GM12878 (cell line): ENCODE measurements around the gene PHOX2A. TPM values are rescaled to one million over a fixed set of nuclear protein-coding genes. Genes with fewer than 3 reads are reported as not detected.
A peak's percentile ranks its signal among the peaks of the same experiment; 100 is the strongest.

Experiments used
- ATAC-seq: fragments of 200-7000 bp; cut with Tn5 transposase; 3 replicates; pipeline ENCODE4 v1.9.1; 2020; ENCODE audit warnings: mild to moderate bottlenecking, moderate library complexity
- BruUV-seq: library from RNA; stranded (reverse); fragments of 400-500 nt; replicated peaks from 2 replicates; lab custom pipeline; 2021; lab: Mats Ljungman, UMichigan
- CTCF ChIA-PET: fragments of 300-600 bp; sonication (Branson Sonifier 250); formaldehyde crosslinking; extraction: SDS; loops from one replicate; lab custom pipeline; 2021; ENCODE audit warnings: inconsistent platforms; lab: Yijun Ruan, JAX
- POLR2A ChIA-PET: fragments of 350-600 bp; formaldehyde crosslinking; extraction: SDS; loops from one replicate; lab custom pipeline; 2021; ENCODE audit warnings: inconsistent platforms; lab: Charles Lee
- RAD21 ChIA-PET: fragments of 300-600 bp; sonication (Branson Sonifier 250); formaldehyde crosslinking; loops from one replicate; lab custom pipeline; 2023; ENCODE audit warnings: antibody characterized with exemption; ENCODE audit not compliant: unreplicated experiment; lab: Charles Lee
- SMC1A ChIA-PET: fragments of 300-600 bp; sonication (Branson Sonifier 250); formaldehyde crosslinking; loops from one replicate; lab custom pipeline; 2023; ENCODE audit not compliant: unreplicated experiment, uncharacterized antibody; lab: Charles Lee
- DNase-seq: peaks from one replicate; pipeline ENCODE4 v3.0.0-alpha.2; 2011; ENCODE audit warnings: low read depth, low spot score
- FAIRE-seq: peaks from 3 replicates; lab custom pipeline; 2011; peaks lifted over from hg19 to GRCh38; lab: Jason Lieb, UNC
- H2AFZ ChIP-seq: 2 replicates; pipeline ENCODE4 v1.6.0; 2011; ENCODE audit warnings: low read depth, low read length, control low read depth; ENCODE audit not compliant: control insufficient read depth
- H3K27ac ChIP-seq: 2 replicates; pipeline ENCODE4 v1.5.1; 2011; ENCODE audit warnings: control low read depth; ENCODE audit not compliant: control insufficient read depth, insufficient read depth
- H3K27me3 ChIP-seq, 2 experiments: replicated peaks in 1 of 2; 2 replicates each; pipeline versions ENCODE4 v1.6.0 to v1.6.1; 2011; ENCODE audit warnings: low read length in 1 of 2; ENCODE audit not compliant: control insufficient read depth in 2 of 2, insufficient read depth in 2 of 2
- H3K36me3 ChIP-seq, 2 experiments: 2 replicates each; pipeline ENCODE4 v1.5.1; 2011; ENCODE audit warnings: low read length in 1 of 2; ENCODE audit not compliant: control insufficient read depth in 2 of 2, insufficient read depth in 2 of 2
- H3K4me1 ChIP-seq: 2 replicates; pipeline ENCODE4 v1.6.1; 2011; ENCODE audit warnings: mild to moderate bottlenecking, low read length, moderate library complexity, mixed read lengths; ENCODE audit not compliant: control insufficient read depth, insufficient read depth
- H3K4me2 ChIP-seq: 2 replicates; pipeline ENCODE4 v1.6.0; 2011; ENCODE audit warnings: control low read depth; ENCODE audit not compliant: control insufficient read depth, insufficient read depth
- H3K4me3 ChIP-seq: fragments of 200-600 bp; sonication (generic); 2 replicates; pipeline ENCODE4 v1.5.1; 2016
- H3K79me2 ChIP-seq: 2 replicates; pipeline ENCODE4 v1.6.0; 2011; ENCODE audit warnings: low read length; ENCODE audit not compliant: control insufficient read depth, insufficient read depth
- H3K9ac ChIP-seq: 2 replicates; pipeline ENCODE4 v1.8.0; 2011; ENCODE audit warnings: low read length, control low read depth, mixed read lengths; ENCODE audit not compliant: control insufficient read depth, insufficient read depth
- H3K9me3 ChIP-seq: replicated peaks from 3 replicates; pipeline ENCODE4 v1.5.1; 2011; ENCODE audit warnings: mild to moderate bottlenecking, low read length; ENCODE audit not compliant: control insufficient read depth, insufficient read depth
- H4K20me1 ChIP-seq: 2 replicates; pipeline ENCODE4 v1.6.0; 2011; ENCODE audit not compliant: control insufficient read depth, insufficient read depth
- ATF3 ChIP-seq: IDR thresholded peaks from 2 replicates; pipeline ENCODE4 v1.6.1; 2011; ENCODE audit warnings: low read depth, mild to moderate bottlenecking, low read length, moderate library complexity, borderline replicate concordance; ENCODE audit errors: extremely low read depth
- BACH1 ChIP-seq: fragments of 450-650 bp; IDR thresholded peaks from 2 replicates; pipeline ENCODE4 v1.6.1; 2017; ENCODE audit warnings: mild to moderate bottlenecking, borderline replicate concordance
- BCL3 ChIP-seq: IDR thresholded peaks from 2 replicates; pipeline ENCODE4 v1.6.1; 2011; ENCODE audit warnings: borderline replicate concordance, low read depth, mild to moderate bottlenecking, moderate library complexity, low read length; ENCODE audit not compliant: insufficient read depth, poor library complexity, severe bottlenecking
- BHLHE40 ChIP-seq, 2 experiments: fragments of 450-650 bp in 1 of 2; IDR thresholded peaks; 2 replicates each; pipeline ENCODE4 v1.6.1; 2011 to 2017; ENCODE audit warnings: low read depth in 2 of 2, borderline replicate concordance in 1 of 2, improper control_type of control experiment in 1 of 2, low read length in 1 of 2, mild to moderate bottlenecking in 1 of 2
- BRCA1 ChIP-seq: IDR thresholded peaks from 2 replicates; pipeline ENCODE4 v1.6.1; 2011; ENCODE audit warnings: low read depth, low read length, improper control_type of control experiment
- MXI1 ChIP-seq: fragments of 150-350 bp; IDR thresholded peaks from 2 replicates; pipeline ENCODE4 v1.6.1; 2011; ENCODE audit warnings: low read depth, mild to moderate bottlenecking, inconsistent platforms, low read length, improper control_type of control experiment
- TCF7 ChIP-seq: IDR thresholded peaks from 2 replicates; pipeline ENCODE4 v1.6.1; 2014; ENCODE audit warnings: antibody characterized with exemption, borderline replicate concordance
- YY1 ChIP-seq: IDR thresholded peaks from 2 replicates; pipeline ENCODE4 v1.6.1; 2011; ENCODE audit warnings: low read depth, mild to moderate bottlenecking, low read length
- ZZZ3 ChIP-seq: IDR thresholded peaks from 2 replicates; pipeline ENCODE4 v1.6.1; 2011; ENCODE audit warnings: low read depth; ENCODE audit not compliant: control insufficient read depth, insufficient read length
- WGBS: methylation state at CpG from one replicate; pipeline ENCODE4 v1.1.6; 2016; ENCODE audit warnings: low lambda C conversion rate; ENCODE audit not compliant: insufficient replicate concordance, insufficient coverage; ENCODE audit errors: missing lambda C conversion rate; 5-methylcytosine and 5-hydroxymethylcytosine counted together
- in situ Hi-C: fragments of 300-500 bp; cut with MboI; formaldehyde crosslinking; loops from 9 replicates; pipeline ENCODE4 v1.14.3; 2018; ENCODE audit warnings: mixed read lengths
- intact Hi-C: fragments of 100-400 bp; cut with micrococcal nuclease; formaldehyde crosslinking; loops from one replicate; pipeline ENCODE4 v1.14.2; 2022; ENCODE audit not compliant: unreplicated experiment
- polyA plus RNA-seq, 11 experiments: library from polyadenylated mRNA; depleted of rRNA in 4 of 11; unstranded in 6 of 11; stranded (reverse) in 5 of 11; fragments of >200 nt; fragmentation: Nextera tagmentation in 4 of 11; fragmentation: Illumina TruSeq in 1 of 11; extraction: Ambion mirVana in 4 of 11; extraction: Trizol in 1 of 11; gene quantifications; 1 replicate in 1 of 11; 2 replicates in 10 of 11; pipeline versions ENCODE4 v1.2.1 to v1.2.3, GENCODE V29; 2011 to 2016; ENCODE audit warnings: inconsistent platforms in 2 of 11, missing spikeins in 2 of 11, low read depth in 1 of 11
- total RNA-seq, 4 experiments: library from RNA; depleted of rRNA in 3 of 4; stranded (reverse); fragments of >200 nt in 3 of 4; fragmentation: Illumina TruSeq in 1 of 4; extraction: Trizol in 1 of 4; gene quantifications; 2 replicates each; pipeline versions ENCODE4 v1.2.1 to v1.2.3, GENCODE V29; 2013 to 2021

PHOX2A gene
- total and polyA plus RNA-seq, 10 of the 15 experiments (the other 5 are each of a cell fraction or from before 2014, with no cell fraction given), result not detected

GRCh38 chr11:72220696-72221363 lies 23.1 kb downstream of the PHOX2A start:
- RAD21 ChIA-PET, result interaction anchor here (2.4 kb wide), 1 partner anchor 210 kb away, joined by 11 read pairs; no protein-coding TSS in a partner anchor
- DNase-seq, result no peak
- no peak for TF ChIP-seq YY1
- TF ChIP-seq BCL3, result no peak
- no peak for TF ChIP-seq ATF3
- TF ChIP-seq BACH1, result no peak
- no peak for TF ChIP-seq BRCA1
- TF ChIP-seq BHLHE40 (IDR thresholded peaks at IDR 0.05; ENCODE audit: borderline replicate concordance in 1 of 2, low read depth in 2 of 2, low read length in 1 of 2), result peak; percentile 16 to 71; a peak in 3 of 4 replicates
- no peak for TF ChIP-seq MXI1
- TF ChIP-seq ZZZ3, result no peak
- no peak for TF ChIP-seq TCF7
- TF ChIP-seq, all 136 proteins: peak for 1
- no peaks in the 10 kb centered on the region for H4K20me1 ChIP-seq
- H2AFZ ChIP-seq, result peak overlapping the region; percentile 71
- H3K36me3 ChIP-seq, result no peaks in the 10 kb centered on the region
- FAIRE-seq, result no peak
- no peaks in the 10 kb centered on the region for H3K27me3 ChIP-seq
- no peak overlapping the region for H3K27ac ChIP-seq
- peaks cover 19% of the 10 kb centered on the region for H3K4me1 ChIP-seq
- ChIA-PET POLR2A (no interaction called here), CTCF (interaction anchor here (1.2 to 2.0 kb wide), 4 partner anchors 37 to 293 kb away, joined by 3 to 8 read pairs (median 8); partner anchors contain the start of gene XNDC1N), SMC1A (interaction anchor here (1.0 to 1.2 kb wide), 2 partner anchors 76 to 196 kb away, joined by 3 read pairs; no protein-coding TSS in a partner anchor)
- intact Hi-C loops (loop anchor here (5.0 kb wide), 1 partner anchor 211 kb away; the partner anchor contains the start of gene CLPB), in situ Hi-C loops (no loop called here)
- BruUV-seq, result no TSS peak
- ATAC-seq, result no peak
- peaks cover 19% of the 10 kb centered on the region for H3K79me2 ChIP-seq
- 56% methylated on average over 10 of the region's 10 CpGs for WGBS
- no peaks in the 10 kb centered on the region for H3K9me3 ChIP-seq
- H3K4me3 ChIP-seq, result no peak overlapping the region
- H3K4me2 ChIP-seq, result peak overlapping the region; percentile 46; the same call in 1 of the 2 replicates
- H3K9ac ChIP-seq, result no peak overlapping the region
